ENCODE data around the gene CKAP2.
A peak's percentile ranks its signal among the peaks of the same experiment; 100 is the strongest.
"Not testable (repeated sequence)": the region's sequence is repeated elsewhere in the genome, so short reads cannot be mapped to it uniquely, and the experiment has no call there.

CKAP2 gene

GRCh38 chr13:52450012-52450792, 5.1 kb upstream of the CKAP2 start, which contains the start of gene VPS36:
TSS of gene VPS36 (minus strand) at chr13:52450634. CDS start at chr13:52450594, 40 bp downstream.
- TF ChIP-seq Cebpa-rat (IDR thresholded peaks at IDR 0.05) = no peak
- Histone ChIP-seq H3K4me2 (peak within 1 kb of the TSS; percentile 81), H3K4me3 (peak within 1 kb of the TSS; percentile 82), H3K27ac (peak within 1 kb of the TSS; percentile 97), H3K9me3 (no peaks in the 10 kb centered on the region), H4K20me1 (peaks cover 38% of the 10 kb centered on the region), H3K36me3 (peaks cover 15% of the 10 kb centered on the region; the same call in 1 of the 2 replicates), H3K9ac (peak within 1 kb of the TSS; percentile 98), H3K4me1 (peaks cover 45% of the 10 kb centered on the region), H3K27me3 (no peaks in the 10 kb centered on the region)

DNA sequence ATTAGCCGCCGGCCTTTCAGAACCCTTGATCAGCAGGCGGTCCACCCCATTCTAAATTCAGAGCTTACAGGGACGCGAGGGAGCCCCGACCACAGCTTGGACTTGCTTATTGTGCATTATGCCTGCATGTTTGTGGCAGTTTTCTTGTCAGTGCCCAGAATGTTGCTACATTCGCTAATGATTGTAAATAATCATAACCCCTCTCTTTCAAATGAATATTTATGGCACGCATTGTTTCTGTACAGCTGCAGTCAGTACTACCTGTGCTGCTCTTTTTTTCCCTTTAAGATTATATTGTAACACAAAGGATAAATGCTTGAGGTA, 4.5 kb upstream of the CKAP2 start:
- Histone ChIP-seq H3K27me3 (no peaks in the 10 kb centered on the region), H3K36me3 (peaks cover 12% of the 10 kb centered on the region; the same call in 1 of the 2 replicates), H3K9me3 (no peaks in the 10 kb centered on the region), H3K4me2 (peak overlapping the region; percentile 58), H3K27ac (no peak overlapping the region), H3K9ac (no peak overlapping the region; the same call in 1 of the 2 replicates), H3K4me1 (peaks cover 45% of the 10 kb centered on the region), H3K4me3 (peak overlapping the region; percentile 82; the same call in 1 of the 2 replicates), H4K20me1 (peaks cover 38% of the 10 kb centered on the region)
- no peak for TF ChIP-seq Cebpa-rat (IDR thresholded peaks at IDR 0.05)

DNA sequence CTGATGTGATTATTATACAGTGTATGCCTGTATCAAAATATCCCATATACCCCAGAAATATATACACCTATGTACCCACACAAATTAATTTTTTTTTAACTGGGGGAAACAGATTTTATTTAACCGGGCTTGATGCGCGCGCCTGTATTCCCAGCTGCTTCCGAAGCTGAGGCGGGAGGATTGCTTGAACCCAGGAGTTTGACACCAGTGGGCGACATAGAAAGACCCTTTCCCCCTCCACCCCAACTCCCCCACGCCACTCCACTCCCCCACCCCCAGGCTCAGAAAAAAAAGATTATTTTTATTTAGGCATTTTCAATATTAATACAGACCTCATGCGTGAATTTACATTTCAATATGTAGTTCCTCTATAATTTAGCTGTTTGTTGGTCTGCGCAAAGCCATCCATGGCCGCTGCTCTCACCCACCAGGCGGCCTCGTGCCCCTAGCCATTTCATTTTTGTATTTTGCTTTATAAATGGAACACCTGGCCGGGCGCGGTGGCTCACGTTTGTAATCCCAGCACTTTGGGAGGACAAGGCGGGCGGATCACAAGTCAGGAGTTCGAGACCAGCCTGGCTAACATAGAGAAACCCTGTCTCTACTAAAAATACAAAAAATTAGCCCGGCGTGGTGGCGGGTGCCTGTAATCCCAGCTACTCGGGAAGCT, 4.0 kb upstream of the CKAP2 start:
- H3K9ac ChIP-seq = no peak overlapping the region

GRCh38 chr13:52452470-52452869, 2.8 kb upstream of the CKAP2 start:
- TF ChIP-seq Cebpa-rat (IDR thresholded peaks at IDR 0.05) = no peak
- no peaks in the 10 kb centered on the region for H3K27me3 ChIP-seq
- H3K36me3 ChIP-seq = peaks cover 13% of the 10 kb centered on the region; the same call in 1 of the 2 replicates
- H4K20me1 ChIP-seq = peaks cover 37% of the 10 kb centered on the region
- no peaks in the 10 kb centered on the region for H3K9me3 ChIP-seq
- no peak overlapping the region for H3K4me2 ChIP-seq
- no peak overlapping the region for H3K27ac ChIP-seq
- peaks cover 55% of the 10 kb centered on the region for H3K4me1 ChIP-seq
- H3K9ac ChIP-seq = no peak overlapping the region
- H3K4me3 ChIP-seq = no peak overlapping the region

More for the DNA sequence above, 4.0 kb upstream of the CKAP2 start:
- Histone ChIP-seq H4K20me1 (peaks cover 37% of the 10 kb centered on the region), H3K27me3 (no peaks in the 10 kb centered on the region), H3K27ac (no peak overlapping the region), H3K4me1 (peaks cover 47% of the 10 kb centered on the region), H3K36me3 (peaks cover 7% of the 10 kb centered on the region; the same call in 1 of the 2 replicates), H3K4me2 (peak overlapping the region; percentile 58), H3K9me3 (no peaks in the 10 kb centered on the region), H3K4me3 (no peak overlapping the region)
- no peak for TF ChIP-seq Cebpa-rat (IDR thresholded peaks at IDR 0.05)

GRCh38 chr13:52454459-52454819, 839 bp upstream of the CKAP2 start:
- Histone ChIP-seq H4K20me1 (peaks cover 28% of the 10 kb centered on the region), H3K4me2 (peak overlapping the region; percentile 81), H3K27me3 (no peaks in the 10 kb centered on the region), H3K9ac (peak overlapping the region; percentile 87), H3K9me3 (no peaks in the 10 kb centered on the region), H3K4me3 (peak overlapping the region; percentile 79), H3K27ac (peak overlapping the region; percentile 92), H3K36me3 (peaks cover 26% of the 10 kb centered on the region), H3K4me1 (peaks cover 51% of the 10 kb centered on the region)
- no peak for TF ChIP-seq Cebpa-rat (IDR thresholded peaks at IDR 0.05)

- H3K4me3 ChIP-seq = peak overlapping the region; percentile 79
- peaks cover 32% of the 10 kb centered on the region for H4K20me1 ChIP-seq
- H3K9ac ChIP-seq = peak overlapping the region; percentile 87
- peaks cover 38% of the 10 kb centered on the region for H3K36me3 ChIP-seq
- H3K4me1 ChIP-seq = peaks cover 51% of the 10 kb centered on the region
- peak overlapping the region; percentile 81 for H3K4me2 ChIP-seq
- no peaks in the 10 kb centered on the region for H3K9me3 ChIP-seq
- peak overlapping the region; percentile 92 for H3K27ac ChIP-seq
- no peak for TF ChIP-seq Cebpa-rat (IDR thresholded peaks at IDR 0.05)
- H3K27me3 ChIP-seq = no peaks in the 10 kb centered on the region
These were observed 381 bp downstream of the CKAP2 start for GRCh38 chr13:52455677-52456041.

DNA sequence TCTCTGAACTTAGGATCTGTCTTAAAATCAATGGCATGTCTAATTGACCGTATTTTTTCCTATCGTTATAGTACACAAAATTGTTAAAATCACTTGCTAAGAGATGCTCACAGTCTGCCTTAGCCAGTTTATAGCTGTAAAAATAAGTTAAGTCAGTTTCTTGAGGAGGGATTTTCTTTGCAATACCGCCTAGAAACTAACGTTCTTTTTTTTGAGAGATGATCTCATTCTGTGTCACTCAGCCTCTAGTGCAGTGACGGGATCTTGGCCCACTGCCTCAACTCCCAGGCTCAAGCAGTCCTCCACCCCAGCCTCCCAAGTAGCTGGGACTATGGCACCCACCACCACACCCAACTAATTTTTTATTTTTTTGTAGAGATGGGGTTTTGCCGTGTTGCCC, 4.4 kb downstream of the CKAP2 start:
- Histone ChIP-seq H3K4me2 (no peak overlapping the region), H3K4me3 (no peak overlapping the region), H3K27ac (no peak overlapping the region), H3K9ac (no peak overlapping the region), H3K9me3 (no peaks in the 10 kb centered on the region), H3K36me3 (peaks cover 77% of the 10 kb centered on the region), H4K20me1 (peaks cover 65% of the 10 kb centered on the region), H3K4me1 (peaks cover 60% of the 10 kb centered on the region), H3K27me3 (no peaks in the 10 kb centered on the region)
- TF ChIP-seq Cebpa-rat (IDR thresholded peaks at IDR 0.05) = no peak

DNA sequence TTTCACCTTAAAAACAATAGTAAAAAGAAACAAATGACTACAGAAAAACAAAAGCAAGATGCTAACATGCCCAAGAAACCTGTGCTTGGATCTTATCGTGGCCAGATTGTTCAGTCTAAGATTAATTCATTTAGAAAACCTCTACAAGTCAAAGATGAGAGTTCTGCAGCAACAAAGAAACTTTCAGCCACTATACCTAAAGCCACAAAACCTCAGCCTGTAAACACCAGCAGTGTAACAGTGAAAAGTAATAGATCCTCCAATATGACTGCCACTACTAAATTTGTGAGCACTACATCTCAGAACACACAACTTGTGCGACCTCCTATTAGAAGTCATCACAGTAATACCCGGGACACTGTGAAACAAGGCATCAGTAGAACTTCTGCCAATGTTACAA, 6.0 kb downstream of the CKAP2 start:
- no peak overlapping the region for H3K4me3 ChIP-seq
- H3K4me1 ChIP-seq = peaks cover 58% of the 10 kb centered on the region
- H4K20me1 ChIP-seq = peaks cover 61% of the 10 kb centered on the region
- H3K9ac ChIP-seq = no peak overlapping the region
- no peak for TF ChIP-seq Cebpa-rat (IDR thresholded peaks at IDR 0.05)
- peak overlapping the region; percentile 46 for H3K4me2 ChIP-seq
- H3K36me3 ChIP-seq = peaks cover 89% of the 10 kb centered on the region
- H3K9me3 ChIP-seq = no peaks in the 10 kb centered on the region
- H3K27ac ChIP-seq = no peak overlapping the region
- H3K27me3 ChIP-seq = no peaks in the 10 kb centered on the region

DNA sequence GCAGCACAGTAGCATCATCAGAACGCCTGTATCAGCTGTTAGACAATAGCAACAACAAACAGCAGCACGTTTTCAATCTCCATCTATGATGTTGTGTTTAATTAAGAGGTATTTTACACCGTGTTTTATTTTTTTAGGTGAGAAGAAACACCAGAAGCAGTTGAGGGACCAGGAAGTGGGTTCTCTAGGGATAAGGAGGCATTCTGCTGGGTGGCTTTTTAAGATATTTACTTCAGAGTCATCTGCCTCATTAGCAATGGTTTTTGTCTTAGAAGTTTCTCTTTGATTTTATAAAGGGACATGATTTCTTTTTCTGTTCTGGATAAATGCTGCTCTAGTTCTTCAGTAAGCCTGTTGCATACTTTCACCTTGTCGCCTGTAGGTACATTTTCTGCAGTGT, 8.2 kb downstream of the CKAP2 start:
- Histone ChIP-seq H3K27me3 (no peaks in the 10 kb centered on the region), H3K4me2 (no peak overlapping the region), H3K4me1 (peaks cover 36% of the 10 kb centered on the region), H3K4me3 (no peak overlapping the region), H3K27ac (no peak overlapping the region), H3K36me3 (peaks cover 94% of the 10 kb centered on the region), H3K9ac (no peak overlapping the region), H3K9me3 (peaks cover 5% of the 10 kb centered on the region; the same call in 1 of the 2 replicates), H4K20me1 (peaks cover 47% of the 10 kb centered on the region)
- no peak for TF ChIP-seq Cebpa-rat (IDR thresholded peaks at IDR 0.05)

- H3K9me3 ChIP-seq, H3K27me3 ChIP-seq, H4K20me1 ChIP-seq, H3K27ac ChIP-seq, H3K9ac ChIP-seq, H3K4me2 ChIP-seq, H3K4me1 ChIP-seq, H3K4me3 ChIP-seq: not testable (repeated sequence)
- peaks cover 91% of the 10 kb centered on the region for H3K36me3 ChIP-seq
These were observed 13.2 kb downstream of the CKAP2 start for GRCh38 chr13:52468487-52468886.

- not testable (repeated sequence) for H3K9ac ChIP-seq, H3K9me3 ChIP-seq, H4K20me1 ChIP-seq, H3K27me3 ChIP-seq, H3K4me2 ChIP-seq, H3K4me3 ChIP-seq, H3K4me1 ChIP-seq, H3K27ac ChIP-seq
- peaks cover 11% of the 10 kb centered on the region for H3K36me3 ChIP-seq
These were observed 25.6 kb downstream of the CKAP2 start for GRCh38 chr13:52480677-52481428.

GRCh38 chr13:52487078-52487477, 31.8 kb downstream of the CKAP2 start:
- not testable (repeated sequence) for H4K20me1 ChIP-seq, H3K27ac ChIP-seq, H3K27me3 ChIP-seq, H3K4me3 ChIP-seq, H3K9me3 ChIP-seq, H3K36me3 ChIP-seq, H3K9ac ChIP-seq, H3K4me1 ChIP-seq, H3K4me2 ChIP-seq

- H3K4me3 ChIP-seq, H4K20me1 ChIP-seq, H3K27me3 ChIP-seq, H3K9me3 ChIP-seq, H3K4me2 ChIP-seq, H3K27ac ChIP-seq, H3K36me3 ChIP-seq, H3K4me1 ChIP-seq, H3K9ac ChIP-seq: not testable (repeated sequence)
These were observed 33.5 kb downstream of the CKAP2 start for GRCh38 chr13:52488763-52489162.

Data from BLaER1 (cell line).